ENCODE measurements around the gene PALLD. TPM values are rescaled to one million over a fixed set of nuclear protein-coding genes. Genes with fewer than 3 reads are reported as not detected.

The PALLD gene
- total RNA-seq, 1 donor from 2014 or later, result 396 TPM

GRCh38 chr4:168475745-168476144 is 21.1 kb upstream of the PALLD start:
- no peak for TF ChIP-seq CTCF (IDR thresholded peaks at IDR 0.05)
- Mint-ChIP-seq H3K27me3 (ENCODE audit: unreplicated experiment) (no peaks in the 10 kb centered on the region), H3K4me1 (ENCODE audit: unreplicated experiment) (peaks cover 29% of the 10 kb centered on the region), H3K36me3 (ENCODE audit: unreplicated experiment) (peaks cover 8% of the 10 kb centered on the region), H3K9me3 (ENCODE audit: unreplicated experiment) (no peaks in the 10 kb centered on the region), H3K27ac (ENCODE audit: unreplicated experiment) (no peak overlapping the region), H3K4me3 (ENCODE audit: unreplicated experiment) (no peak overlapping the region)
- DNase-seq (ENCODE audit: extremely low spot score, unreplicated experiment), result no peak

- Mint-ChIP-seq H3K4me1 (ENCODE audit: unreplicated experiment) (peaks cover 37% of the 10 kb centered on the region), H3K27me3 (ENCODE audit: unreplicated experiment) (no peaks in the 10 kb centered on the region), H3K36me3 (ENCODE audit: unreplicated experiment) (no peaks in the 10 kb centered on the region), H3K27ac (ENCODE audit: unreplicated experiment) (peak overlapping the region; percentile 17), H3K9me3 (ENCODE audit: unreplicated experiment) (no peaks in the 10 kb centered on the region), H3K4me3 (ENCODE audit: unreplicated experiment) (peak overlapping the region; percentile 11)
- no peak for TF ChIP-seq CTCF (IDR thresholded peaks at IDR 0.05)
- no peak for DNase-seq (ENCODE audit: extremely low spot score, unreplicated experiment)
Observed at GRCh38 chr4:168478868-168479267, 18.0 kb upstream of the PALLD start.

- H3K36me3 Mint-ChIP-seq (ENCODE audit: unreplicated experiment), result no peaks in the 10 kb centered on the region
- H3K4me1 Mint-ChIP-seq (ENCODE audit: unreplicated experiment), result peaks cover 20% of the 10 kb centered on the region
- peak overlapping the region; percentile 95 for H3K27ac Mint-ChIP-seq (ENCODE audit: unreplicated experiment)
Observed at GRCh38 chr4:168480931-168481611, 15.8 kb upstream of the PALLD start.

GRCh38 chr4:168483811-168484210 is 13.0 kb upstream of the PALLD start:
- Mint-ChIP-seq H3K27ac (ENCODE audit: unreplicated experiment) (no peak overlapping the region), H3K4me1 (ENCODE audit: unreplicated experiment) (peaks cover 24% of the 10 kb centered on the region)

More at GRCh38 chr4:168480931-168481611, 15.8 kb upstream of the PALLD start:
- TF ChIP-seq CTCF (IDR thresholded peaks at IDR 0.05), result no peak
- Mint-ChIP-seq H3K4me3 (ENCODE audit: unreplicated experiment) (peak overlapping the region; percentile 89), H3K27me3 (ENCODE audit: unreplicated experiment) (no peaks in the 10 kb centered on the region), H3K9me3 (ENCODE audit: unreplicated experiment) (no peaks in the 10 kb centered on the region)
- no peak for DNase-seq (ENCODE audit: extremely low spot score, unreplicated experiment)

More at GRCh38 chr4:168483811-168484210, 13.0 kb upstream of the PALLD start:
- no peaks in the 10 kb centered on the region for H3K27me3 Mint-ChIP-seq (ENCODE audit: unreplicated experiment)
- H3K9me3 Mint-ChIP-seq (ENCODE audit: unreplicated experiment), result no peaks in the 10 kb centered on the region
- no peak for TF ChIP-seq CTCF (IDR thresholded peaks at IDR 0.05)
- H3K4me3 Mint-ChIP-seq (ENCODE audit: unreplicated experiment), result no peak overlapping the region
- no peaks in the 10 kb centered on the region for H3K36me3 Mint-ChIP-seq (ENCODE audit: unreplicated experiment)
- DNase-seq (ENCODE audit: extremely low spot score, unreplicated experiment), result no peak

Data from osteocyte (in vitro differentiated cells).